HTERT RPE-1 (cell line): Measurements from ENCODE around the gene ELAVL3.
"Not testable (repeated sequence)": the region's sequence is repeated elsewhere in the genome, so short reads cannot be mapped to it uniquely, and the experiment has no call there.

ENCODE experiments used
- in situ Hi-C: fragments of 300-500 bp; cut with MboI; formaldehyde crosslinking; loops from 4 replicates; pipeline ENCODE4 v1.14.3; 2020; ENCODE audit warnings: low sequenced_read_pairs

Gene ELAVL3

DNA sequence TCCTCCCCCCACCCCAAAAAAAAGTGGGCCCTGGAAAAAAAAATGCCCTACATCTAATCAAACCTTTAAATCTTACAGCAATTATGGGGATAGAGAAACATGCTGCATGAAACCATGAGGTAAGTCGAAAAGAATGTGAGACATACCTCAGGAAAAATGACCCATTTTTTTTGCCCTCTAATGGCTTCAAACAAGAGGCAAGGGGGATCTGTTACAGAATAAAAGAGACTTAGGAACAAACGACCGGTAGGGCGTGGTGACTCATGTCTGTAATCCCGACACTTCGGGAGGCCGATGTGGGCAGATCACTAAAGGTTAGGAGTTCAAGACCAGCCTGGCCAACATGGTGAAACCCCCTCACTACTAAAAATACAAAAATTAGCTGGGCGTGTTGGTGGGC is 70.2 kb downstream of the ELAVL3 start:
- in situ Hi-C loops: no loop called here

DNA sequence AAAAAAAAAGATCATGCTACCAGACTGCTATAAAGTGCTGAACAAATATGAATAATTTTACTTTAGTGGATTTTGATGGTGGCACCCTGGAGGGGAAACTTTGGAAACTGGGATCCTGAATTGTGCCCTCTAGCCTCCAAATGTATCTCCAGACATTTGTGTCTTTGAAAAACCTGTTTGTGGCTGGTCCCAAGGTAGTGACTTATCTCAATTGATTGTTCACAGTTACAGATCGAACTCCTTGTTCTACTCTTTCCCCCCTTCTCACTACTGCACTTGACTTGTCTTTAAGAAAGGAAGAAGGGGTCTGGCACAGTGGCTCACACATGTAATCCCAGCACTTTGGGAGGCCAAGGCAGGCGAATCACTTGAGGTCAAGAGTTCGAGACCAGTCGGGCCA is 72.3 kb downstream of the ELAVL3 start:
- in situ Hi-C loops: no loop called here

DNA sequence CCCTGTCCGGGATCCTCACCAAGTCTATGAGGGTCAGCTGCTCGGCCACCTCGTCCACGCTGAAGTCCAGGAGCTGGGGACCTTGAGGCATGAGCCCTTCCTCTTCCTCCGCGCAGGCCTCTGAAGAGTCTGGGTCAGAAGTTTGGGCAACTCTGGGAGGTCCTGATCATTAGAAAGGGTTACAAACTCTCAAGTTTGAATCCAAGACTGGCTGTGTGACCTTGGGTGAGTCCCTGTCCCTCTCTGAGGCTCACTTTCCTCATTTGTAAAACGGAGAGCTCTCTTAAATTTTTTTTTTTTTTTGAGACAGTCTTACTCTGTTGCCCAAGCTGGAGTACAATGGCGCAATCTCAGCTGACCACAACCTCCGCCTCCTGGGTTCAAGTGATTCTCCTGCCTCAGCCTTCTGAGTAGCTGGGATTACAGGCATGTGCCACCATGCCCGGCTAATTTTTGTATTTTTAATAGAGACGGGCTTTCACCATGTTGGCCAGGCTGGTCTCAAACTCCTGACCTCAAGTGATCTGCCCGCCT is 74.1 kb downstream of the ELAVL3 start:
- in situ Hi-C loops: not testable (repeated sequence)

DNA sequence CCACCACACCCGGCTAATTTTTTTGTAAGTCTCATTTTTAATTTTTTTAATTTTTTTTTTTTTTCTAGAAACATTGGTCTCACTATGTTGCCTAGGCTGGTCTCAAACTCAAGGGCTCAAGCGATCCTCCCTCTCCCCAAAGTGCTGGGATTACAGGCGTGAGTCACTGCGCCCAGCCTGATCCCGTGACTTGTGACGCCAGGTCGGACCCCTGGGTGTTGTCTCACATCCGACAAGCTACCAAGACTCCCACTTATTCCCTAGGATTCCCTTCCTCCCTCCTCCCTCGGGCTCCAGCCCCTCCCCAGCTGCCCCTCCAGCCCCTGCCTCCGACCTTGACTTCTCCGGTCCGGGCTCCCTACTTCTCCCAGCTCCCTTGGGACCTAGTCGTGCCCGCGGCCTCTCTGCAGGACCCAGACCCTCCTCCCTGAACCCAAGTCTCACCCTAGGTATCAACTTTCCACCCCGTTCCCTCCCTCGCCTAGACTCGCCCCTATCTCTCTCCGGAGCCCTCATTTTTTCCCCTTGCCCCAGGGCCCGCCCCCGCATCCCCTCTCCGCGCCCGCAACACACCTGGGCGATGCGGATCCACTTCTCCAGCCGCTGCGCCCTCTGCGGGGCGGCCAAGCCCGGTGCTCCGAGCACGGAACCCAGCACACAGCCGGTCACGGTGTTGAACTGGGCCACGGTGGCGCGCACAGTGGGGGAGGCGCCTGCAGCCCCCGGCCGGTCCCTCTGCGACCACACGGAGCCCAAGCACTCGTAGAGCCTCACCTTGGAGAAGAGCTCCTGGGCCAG is 74.8 kb downstream of the ELAVL3 start:
- in situ Hi-C loops: no loop called here

DNA sequence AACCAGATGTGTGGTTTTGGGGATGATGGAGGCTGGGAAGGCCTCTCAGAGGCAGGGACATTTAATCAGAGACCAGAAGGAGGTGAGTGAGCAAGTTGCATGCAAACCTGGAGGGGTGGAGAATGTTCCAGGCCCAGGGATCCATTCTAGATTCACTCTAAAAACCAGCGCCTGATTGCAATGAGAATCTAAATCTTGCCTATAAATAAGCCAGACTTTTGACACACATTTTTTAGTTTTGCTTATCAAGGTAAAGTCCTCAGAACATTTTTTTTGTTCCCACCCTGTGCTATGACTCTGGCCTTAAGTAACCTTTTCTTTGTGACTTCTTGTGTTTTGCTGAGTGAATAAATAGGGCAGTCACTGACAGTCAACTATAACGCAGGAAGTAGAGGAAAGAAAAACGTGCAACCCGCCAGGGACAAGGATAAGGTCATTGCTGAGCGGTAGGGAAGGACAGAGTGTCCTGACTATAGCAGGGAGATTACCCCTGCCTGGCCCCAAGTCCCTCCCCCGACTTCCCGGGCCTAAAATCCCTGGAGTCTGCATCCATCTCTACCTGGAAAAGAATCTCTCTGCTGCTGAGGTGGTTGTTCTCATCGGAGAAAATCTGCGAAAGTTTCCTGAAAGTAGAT is 76.1 kb downstream of the ELAVL3 start:
- in situ Hi-C loops: no loop called here

DNA sequence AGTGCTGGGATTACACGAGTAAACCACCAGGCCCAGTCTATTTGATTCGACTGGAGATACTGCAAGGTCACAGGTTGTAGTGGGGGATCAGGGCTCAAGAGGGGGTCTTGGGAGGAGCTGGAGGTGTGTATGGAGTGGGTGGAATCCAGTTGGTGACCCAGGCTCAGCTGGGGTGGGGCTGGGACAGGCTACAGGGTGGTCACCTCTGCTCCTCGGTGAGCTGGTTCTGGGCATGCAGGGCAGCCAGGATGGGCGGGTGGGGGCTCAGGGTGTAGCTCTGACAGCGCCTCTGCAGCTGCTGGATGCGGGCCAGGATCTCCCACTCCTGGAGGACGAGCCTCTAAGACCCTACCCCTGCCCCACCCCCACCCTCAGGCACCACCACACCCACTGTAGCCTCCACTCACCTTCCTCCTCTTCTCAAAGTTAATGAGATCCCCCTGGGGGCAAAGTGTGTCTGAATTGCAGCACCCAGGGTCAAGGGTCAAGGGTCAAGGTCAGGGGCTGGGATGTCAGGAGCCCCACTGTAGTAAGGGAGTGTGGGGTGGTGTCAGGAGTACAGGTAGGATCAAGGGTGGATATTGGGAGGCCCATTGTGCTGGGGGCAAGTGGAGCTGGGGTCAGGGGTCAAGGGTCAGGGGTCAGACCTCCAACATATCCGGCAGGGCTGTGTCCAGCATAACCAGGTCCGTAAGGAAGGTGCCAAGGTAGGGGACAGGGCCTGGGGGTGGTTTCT is 78.9 kb downstream of the ELAVL3 start:
- in situ Hi-C loops: no loop called here
